NCI-H1105 (cell line): ENCODE data around the gene PPM1H.

Experiments used
- DNase-seq: peaks from one replicate; lab custom pipeline; 2025; lab: John Stamatoyannopoulos, UW

PPM1H gene

GRCh38 chr12:62653304-62653703, 281.6 kb downstream of the PPM1H start:
- DNase-seq, result no peak

GRCh38 chr12:62651138-62651537, 283.8 kb downstream of the PPM1H start:
- no peak for DNase-seq

GRCh38 chr12:62649412-62650138, 285.4 kb downstream of the PPM1H start:
- no peak for DNase-seq

- DNase-seq, result no peak
Observed at GRCh38 chr12:62647586-62647985, 287.4 kb downstream of the PPM1H start.

DNA sequence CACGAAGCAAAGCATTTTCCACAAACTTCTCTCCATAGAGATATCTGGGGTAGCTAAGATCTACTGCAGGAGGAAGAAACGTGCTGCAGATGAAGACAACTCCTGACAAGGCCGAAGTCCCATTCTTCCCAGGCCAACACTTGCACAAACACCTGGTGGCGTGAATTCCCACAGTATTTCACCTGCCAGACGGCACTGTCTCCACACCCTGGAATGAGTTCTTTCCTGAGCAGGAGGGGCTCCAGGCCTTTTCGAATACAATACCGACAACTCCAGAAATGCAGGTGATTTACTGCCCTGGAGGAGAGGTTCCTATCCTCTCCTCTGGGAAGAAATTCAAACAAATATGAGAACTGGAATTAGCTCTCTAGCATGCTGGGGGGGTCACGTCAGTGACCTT, 288.4 kb downstream of the PPM1H start:
- no peak for DNase-seq

DNA sequence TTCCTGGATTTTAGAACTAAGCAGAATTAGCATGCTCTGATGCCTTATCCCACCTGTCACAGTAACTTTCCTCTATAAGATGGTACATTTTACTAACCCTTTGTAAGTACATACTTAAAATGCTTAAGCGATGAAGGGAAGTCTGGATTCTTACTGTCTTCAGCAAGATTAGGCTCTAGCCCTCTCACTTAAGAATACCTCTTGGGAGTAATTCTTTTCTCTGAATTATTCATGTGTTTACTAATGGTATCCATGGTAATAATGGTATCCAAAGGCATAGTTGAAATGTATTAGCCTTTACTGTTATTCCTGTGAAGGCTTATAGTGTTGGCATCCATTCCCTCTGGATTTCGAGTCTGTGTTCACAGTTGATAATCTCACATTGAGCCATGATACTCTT, 291.5 kb downstream of the PPM1H start:
- DNase-seq, result no peak

DNA sequence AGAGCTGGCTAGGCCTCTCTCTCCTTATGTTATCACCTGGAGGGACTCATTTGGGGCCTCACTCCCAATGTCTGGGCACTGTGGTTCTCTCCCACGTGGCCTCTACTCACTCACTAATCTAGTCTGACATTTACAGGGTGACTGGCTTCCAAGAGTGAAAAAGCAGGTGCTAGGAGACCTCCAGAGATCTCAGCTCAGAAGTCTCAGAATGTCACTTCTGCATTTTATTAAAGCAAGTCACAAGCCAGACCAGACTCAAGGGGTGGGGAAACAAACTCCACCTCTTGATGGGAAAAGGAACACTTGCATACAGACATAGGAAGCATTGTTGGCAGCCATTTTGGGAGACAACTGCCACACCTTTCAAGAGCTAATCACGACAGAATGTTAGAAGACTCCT, 292.5 kb downstream of the PPM1H start:
- DNase-seq, result no peak

DNA sequence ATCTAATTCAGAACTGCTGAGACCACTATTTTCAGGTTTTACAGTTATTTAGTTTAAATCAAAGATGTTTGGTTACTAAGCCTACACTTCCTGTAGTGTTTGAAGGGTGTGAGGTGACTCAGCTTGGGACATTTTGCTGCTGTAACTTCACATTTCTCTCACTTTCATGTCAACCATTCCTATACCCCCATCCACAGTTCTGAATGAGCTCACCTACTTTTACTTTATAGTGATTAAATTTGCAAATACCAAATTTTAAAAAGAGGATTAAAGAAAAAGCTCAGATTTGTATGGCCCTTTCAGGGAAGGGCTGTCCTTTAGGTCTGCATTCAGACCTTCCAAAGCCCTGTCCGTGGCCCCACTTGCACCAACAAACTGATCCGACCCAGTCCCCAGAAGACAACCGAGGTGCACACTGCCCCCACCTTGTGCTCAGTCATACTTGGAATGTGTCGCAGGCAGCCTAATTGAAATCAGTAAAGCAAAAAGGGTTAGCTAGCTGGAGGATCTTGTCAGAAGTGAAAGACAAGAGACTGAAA, 294.0 kb downstream of the PPM1H start:
- DNase-seq, result no peak

DNA sequence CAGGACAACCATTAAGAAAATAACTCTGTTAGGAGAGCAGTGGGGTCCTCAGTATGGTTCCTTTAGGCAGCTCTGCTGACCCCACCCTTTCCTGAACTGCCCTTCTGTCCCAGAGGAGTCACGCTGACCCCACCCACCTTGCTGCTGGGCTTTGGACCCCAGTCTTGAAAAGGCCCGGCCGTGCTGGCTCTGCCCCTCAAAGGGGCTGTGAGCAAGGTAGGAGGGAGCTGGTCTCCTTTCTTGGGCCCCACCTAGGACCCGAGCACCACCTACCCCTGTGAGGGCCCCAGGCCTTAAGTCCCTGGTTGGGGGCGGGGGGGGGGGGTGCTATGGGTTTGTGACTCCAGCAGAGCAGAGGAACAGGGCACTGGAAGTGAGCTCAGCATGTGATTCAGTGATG, 297.3 kb downstream of the PPM1H start:
- DNase-seq, result no peak

- no peak for DNase-seq
Observed at GRCh38 chr12:62635649-62636048, 299.3 kb downstream of the PPM1H start.

DNA sequence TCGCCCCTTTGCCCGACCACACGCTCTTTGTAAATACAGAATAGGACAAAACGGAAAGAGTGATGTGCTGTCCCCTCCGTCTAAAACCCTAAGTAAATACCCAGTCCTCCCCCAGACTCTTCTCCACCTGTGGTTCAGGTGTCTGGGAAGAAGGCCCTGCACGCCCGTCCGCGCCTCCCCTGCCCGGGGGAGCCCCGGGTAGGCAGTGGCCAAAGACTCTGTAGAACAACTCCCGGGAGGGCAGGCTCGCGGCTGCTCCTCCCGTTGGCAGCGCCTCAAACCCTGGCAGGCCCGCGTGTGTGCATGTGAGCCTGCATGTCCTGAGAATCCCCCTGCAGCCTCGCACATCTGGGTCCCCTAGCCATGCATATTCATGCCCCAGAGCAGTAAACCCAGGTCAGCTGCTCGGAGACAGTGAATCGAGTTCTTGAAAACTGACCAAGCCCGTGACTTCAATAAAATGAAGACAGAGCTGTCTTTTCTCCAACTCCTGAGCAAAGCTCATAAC, 302.5 kb downstream of the PPM1H start:
- DNase-seq, result no peak

DNA sequence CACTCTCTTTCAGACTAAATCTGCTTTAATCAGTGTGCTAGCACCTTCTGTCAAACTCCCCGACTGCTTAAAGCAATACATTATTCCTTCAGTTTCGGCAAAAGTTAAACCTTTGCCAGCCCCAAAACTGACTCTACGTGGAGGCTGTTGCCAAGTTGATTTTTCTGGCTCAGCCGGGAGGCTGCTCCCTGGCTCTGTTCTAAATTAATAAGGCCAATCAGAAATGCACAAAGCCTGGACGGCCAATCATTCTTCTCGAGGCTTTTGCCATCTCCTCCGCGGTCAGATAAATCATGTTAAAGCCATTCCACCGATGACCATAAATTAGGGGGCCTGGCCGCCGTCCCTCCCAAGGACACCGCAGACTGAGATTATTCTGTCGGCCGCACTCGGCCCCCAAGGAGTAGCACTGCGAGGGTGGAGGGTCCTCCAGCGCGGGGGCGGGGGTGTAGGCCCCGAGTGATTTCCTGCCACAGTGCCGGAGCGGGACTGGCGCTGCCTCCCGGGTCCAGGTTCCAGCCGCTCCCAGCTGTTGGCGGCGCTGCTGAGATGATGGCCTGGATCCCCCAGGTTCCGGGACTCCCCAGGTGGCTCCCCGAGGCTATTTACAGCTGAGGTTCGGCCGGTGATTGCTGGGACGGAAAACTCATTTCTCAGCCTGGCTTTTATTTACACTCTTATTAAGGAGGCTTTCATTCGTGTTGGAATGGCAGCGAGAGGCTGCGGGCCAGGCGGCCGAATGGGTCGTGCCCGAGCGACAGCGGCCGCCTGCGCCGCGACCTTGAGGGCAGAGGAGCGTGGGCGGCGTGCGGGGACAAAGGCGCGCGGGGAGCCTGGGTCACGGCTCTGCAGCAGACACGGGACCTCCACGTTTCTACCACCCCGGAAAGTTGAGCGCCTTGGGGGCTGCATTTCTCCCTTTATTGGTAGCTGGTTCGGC, 303.2 kb downstream of the PPM1H start:
- DNase-seq, result no peak

GRCh38 chr12:62629971-62630739, 304.8 kb downstream of the PPM1H start:
- DNase-seq, result peak; percentile 66

DNA sequence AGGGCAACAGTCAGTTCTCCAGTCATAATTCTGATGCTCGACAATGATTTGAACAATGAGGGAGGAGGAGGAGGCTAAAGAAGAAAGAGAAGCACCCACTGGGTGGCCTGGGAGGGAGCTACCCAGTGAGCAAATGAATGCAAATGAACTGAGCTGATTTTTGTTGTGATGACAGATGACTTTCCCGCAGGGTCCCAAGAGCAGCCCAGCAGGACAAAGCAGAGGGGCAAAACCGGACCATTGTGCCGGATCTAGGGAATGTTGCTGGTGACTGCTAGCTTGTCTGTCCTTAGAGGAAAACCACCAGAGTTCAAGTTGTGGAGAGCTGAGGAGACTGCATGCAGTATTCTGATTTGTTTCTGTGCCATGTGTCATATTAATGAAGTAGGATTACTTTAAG, 305.5 kb downstream of the PPM1H start:
- no peak for DNase-seq

DNA sequence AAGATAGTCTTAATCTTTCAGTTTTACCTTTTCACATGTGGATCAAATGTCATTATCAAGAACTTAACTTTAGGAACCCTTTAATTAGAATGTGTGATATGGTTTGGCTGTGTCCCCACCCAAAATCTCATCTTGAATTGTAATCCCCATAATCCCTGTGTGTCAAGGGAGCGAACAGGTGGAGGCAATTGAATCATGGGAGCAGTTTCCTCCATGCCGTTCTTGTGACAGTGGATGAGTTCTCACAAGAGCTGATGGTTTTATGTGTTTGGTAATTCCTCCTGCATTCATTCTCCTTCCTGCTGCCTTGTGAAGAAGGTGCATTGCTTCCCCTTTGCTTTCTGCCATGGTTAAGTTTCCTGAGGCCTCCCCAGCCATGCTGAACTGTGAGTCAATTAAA, 307.8 kb downstream of the PPM1H start:
- DNase-seq, result no peak

DNA sequence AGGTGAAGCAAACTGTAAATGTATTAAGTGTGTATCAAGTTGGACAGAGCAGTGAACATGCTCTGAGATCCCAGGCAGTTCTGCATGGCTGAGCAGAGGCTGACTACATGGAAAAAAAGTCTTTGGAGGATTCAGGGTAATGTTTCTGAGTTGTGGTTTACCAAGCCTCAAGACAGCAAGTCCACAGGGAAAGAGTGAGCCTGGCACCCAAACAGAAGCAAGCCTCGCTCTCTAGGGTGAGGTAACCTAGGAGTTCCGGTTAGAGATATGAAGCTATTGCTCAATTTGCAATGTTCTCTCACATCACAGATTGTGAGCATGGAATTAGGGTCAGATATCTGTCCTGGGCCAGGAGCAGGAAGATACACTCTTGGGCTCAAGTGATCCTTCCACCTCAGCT, 309.7 kb downstream of the PPM1H start:
- no peak for DNase-seq

GRCh38 chr12:62622177-62622576, 312.8 kb downstream of the PPM1H start:
- no peak for DNase-seq

DNA sequence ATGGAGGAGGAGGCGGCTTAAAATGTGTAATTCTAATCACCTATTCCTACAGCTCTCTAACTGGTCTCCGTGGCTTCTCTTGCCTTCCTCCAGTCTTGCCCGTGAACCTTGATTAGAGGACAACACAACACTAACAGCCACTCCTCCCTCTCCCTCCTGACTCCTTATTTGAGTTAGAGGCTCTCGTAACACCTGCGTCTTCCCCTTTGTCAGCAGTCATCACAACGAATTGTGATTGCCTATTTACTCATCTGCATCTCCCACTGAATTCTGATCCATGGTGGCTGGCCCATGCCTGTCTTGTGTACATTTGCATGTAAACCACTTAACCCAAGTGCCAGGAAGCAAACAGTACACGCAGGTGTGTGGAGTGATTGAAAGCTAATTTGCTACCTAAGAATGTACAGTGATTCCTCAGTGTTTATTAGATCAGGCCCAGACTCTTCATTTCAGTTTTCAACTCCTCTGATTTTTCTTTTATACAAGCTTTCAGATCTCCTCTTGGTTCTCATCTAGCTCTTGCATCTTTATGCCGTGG, 313.8 kb downstream of the PPM1H start:
- peak; percentile 75 for DNase-seq

- peak; percentile 9 for DNase-seq
Observed at GRCh38 chr12:62618930-62619329, 316.0 kb downstream of the PPM1H start.

DNA sequence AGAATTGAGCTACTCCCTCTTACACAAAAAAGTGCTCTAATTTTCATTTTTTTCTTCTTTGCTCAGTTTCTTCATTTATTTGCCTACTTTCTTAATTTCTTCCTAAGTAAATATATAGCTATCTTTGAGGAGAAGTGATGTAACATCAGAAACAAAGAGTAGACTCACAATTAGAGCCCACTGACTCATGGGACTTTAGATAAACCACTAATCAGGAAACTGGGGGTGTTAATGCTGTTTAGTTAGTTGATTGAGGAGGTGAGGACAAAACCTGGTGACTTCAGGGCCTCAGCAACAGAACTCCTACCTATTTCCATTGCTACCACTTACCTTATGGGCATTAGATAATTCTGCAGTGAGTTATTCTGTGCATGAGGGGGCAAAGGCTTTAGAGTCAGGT, 316.6 kb downstream of the PPM1H start:
- DNase-seq, result no peak

- no peak for DNase-seq
Observed at GRCh38 chr12:62613081-62613480, 321.9 kb downstream of the PPM1H start.

GRCh38 chr12:62606654-62607053, 328.3 kb downstream of the PPM1H start:
- no peak for DNase-seq
